Glomerular endothelial cell (primary cell): ENCODE measurements around the gene PHKA2. TPM values are rescaled to one million over a fixed set of nuclear protein-coding genes. Genes with fewer than 3 reads are reported as not detected.

Experiments
- DNase-seq: peaks from one replicate; pipeline ENCODE4 v3.0.0-alpha.2; 2011; ENCODE audit warnings: low read depth, low spot score; ENCODE audit errors: extremely low read depth
- total RNA-seq: library from RNA; depleted of rRNA; stranded (reverse); fragments of >200 nt; gene quantifications from 2 replicates; pipeline ENCODE4 v1.2.3, GENCODE V29; 2015

PHKA2 gene
- total RNA-seq, 1 donor from 2014 or later, result 6.7 TPM

DNA sequence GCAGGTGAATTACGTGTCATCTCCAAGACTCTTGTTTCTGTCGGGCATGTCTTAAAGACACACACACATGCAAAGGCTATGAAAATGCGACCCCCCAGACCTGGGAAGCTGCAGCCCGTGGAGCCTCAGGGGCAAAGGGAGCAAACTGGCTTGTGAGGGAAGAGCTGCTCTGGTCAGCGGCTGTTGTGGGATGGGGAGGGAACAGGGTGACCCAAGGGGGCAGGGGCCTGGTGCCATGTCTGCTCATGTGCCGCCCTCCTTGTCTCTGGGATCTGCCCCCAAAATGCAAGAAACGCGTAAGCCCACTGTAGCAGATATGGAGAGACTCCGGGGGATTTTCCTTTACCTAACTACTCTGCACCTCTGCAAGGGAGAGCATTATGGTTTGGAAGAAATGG lies 92.4 kb downstream of the PHKA2 start:
- no peak for DNase-seq

DNA sequence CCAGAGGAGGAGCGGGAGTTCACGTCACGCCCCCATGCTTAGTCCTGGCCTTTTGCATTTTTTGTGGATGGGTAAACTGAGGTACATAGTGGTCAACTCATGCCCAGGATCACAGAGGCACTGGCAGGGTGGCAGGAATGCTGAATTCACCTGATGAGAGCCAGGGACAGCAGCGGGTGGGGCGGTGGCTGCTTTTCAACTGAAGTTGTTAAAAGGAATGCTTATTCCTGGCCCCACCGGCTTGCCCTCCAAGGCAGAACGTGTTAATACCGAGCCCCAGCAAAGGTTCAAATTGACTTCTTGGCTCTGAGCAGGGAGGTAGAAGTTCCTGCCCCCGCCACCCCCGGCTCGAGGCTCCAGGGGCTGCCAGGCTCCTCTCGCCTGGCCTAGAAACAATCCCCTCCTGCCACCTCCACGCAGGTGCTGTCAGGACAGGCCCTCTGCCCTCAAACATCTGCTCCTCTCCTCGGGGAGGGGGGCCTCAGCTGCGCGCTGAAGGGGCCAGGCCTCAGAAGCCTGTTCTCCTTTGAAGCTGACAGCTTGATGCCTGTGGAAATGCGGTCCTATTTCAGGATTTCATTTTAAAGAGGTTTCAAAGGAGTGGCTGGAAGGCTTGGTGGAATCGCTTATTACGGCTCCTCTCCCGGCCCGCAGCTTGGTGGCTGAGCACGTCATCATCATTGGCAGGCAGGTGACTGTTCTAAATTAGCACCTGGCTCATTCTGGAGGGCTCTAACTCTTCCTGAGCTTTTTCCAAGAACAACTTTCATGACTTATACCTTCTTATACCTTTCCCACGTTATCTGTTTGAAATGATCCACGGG lies 93.0 kb downstream of the PHKA2 start:
- no peak for DNase-seq

DNA sequence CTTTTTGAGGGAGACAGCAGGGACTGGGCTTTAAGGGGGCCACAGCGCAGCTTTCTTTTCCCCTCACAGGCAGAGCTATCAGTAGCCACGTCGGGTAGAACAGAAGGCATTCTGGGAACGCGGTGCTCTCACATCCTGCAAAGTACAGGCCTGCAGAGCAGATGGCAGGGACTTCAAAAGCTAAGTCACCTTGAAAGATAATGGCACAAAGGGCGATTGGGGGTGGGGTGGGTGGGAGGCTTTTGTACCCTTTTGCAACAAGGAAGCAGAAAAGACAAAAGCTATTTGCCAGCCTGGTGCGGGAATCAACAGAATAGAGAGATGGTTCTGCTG lies 93.9 kb downstream of the PHKA2 start:
- no peak for DNase-seq

DNA sequence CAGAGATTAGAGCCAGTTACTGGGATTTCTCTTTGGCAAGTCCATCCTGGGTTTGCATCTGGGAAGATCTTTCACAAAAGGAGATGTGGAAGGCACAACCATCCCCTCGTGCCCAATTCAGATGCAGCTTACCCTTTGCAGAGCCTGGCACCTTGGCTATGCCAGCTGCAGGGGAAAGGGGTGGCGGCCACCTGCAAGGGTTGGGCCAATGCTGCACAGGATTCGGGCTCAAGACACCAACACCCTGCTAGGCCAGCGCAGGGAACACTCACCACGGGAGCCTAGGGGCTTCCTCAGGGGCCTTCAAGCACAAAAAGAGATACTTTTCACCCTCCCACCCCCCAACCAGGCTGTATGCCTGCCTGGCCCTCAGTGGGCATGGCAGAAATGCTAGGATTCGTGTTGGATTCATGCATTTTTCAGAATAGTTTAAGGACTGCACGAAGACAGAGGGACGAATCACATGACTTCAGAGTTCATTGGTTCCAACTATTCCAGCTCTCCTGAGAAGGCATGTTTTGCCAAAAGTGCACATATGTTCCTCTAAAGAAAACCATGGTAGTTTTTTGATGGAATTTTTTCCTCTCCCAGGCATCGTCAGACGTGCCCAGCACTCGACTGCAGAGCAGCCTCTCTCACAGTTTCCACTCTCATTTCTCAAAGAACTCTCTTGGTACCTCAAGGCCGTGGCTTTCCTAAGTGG lies 94.4 kb downstream of the PHKA2 start:
- no peak for DNase-seq

DNA sequence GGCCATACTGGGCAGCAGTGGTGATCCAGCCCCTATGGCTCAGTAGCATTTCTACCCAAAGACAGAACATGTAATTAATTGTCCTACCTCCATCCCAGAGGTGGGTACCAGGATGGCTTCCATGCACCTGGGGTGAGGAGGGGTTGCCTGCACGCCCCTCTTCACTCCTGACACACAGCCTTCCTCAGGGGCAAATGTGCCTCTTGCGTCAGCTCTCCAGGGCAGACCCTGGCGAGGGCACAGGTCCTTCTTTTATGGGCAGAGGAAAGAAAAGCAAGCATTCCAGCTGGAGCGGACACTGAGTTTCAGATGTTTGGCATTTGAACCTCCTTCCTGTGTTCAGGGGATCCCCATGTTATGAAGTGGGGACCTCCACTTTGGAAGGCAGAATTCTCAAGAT lies 95.6 kb downstream of the PHKA2 start:
- DNase-seq, result no peak

DNA sequence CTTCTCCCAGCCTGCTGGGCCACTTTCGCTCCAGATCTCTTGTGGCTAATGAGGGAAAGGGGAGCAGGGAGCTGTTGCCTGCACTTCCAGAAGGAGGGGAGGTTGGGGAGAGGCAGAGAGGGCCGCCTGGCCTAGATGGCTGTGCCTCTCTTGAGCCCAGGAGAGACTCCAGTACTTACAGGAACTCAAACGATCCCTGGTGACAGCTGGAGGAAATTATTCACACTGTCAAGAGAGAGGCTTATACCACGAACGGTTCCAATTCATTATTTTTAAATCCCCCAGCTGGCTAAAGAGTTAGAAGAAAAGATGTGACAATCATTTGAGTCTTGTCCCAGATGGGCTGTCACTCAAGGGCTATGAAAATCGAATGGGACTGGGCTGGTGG lies 96.1 kb downstream of the PHKA2 start:
- DNase-seq, result no peak

DNA sequence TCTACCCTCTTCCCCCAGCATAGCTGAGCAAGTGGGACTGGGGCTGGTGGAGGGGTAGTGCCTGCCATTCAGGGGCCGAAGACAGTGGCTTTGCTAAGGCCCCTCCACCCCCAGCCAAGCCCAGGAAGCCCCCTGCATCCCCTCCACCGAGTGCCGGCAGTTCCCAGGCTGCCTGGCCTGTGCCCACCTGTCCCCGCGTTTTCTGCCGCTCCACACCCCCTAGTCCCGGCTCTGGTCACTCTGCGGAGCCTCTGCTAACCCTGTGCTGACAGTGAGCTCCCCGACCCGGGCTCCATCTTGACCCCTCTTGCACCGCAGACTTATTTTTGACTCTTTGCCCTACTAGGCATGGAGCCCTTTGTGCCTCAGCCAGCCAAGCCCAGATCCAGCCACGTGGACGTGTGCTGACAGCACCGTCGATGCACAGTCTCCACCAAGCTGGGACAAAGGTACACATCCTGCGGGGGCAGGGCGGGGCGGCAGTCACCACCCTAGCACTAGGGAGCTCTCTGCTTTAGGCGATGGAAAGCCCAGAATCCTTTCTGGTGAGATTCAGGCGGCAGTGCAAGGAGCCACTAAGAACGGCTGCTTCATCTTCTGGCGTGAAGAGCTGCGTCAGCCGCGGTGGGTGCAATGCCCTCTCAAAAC lies 96.6 kb downstream of the PHKA2 start:
- no peak for DNase-seq

DNA sequence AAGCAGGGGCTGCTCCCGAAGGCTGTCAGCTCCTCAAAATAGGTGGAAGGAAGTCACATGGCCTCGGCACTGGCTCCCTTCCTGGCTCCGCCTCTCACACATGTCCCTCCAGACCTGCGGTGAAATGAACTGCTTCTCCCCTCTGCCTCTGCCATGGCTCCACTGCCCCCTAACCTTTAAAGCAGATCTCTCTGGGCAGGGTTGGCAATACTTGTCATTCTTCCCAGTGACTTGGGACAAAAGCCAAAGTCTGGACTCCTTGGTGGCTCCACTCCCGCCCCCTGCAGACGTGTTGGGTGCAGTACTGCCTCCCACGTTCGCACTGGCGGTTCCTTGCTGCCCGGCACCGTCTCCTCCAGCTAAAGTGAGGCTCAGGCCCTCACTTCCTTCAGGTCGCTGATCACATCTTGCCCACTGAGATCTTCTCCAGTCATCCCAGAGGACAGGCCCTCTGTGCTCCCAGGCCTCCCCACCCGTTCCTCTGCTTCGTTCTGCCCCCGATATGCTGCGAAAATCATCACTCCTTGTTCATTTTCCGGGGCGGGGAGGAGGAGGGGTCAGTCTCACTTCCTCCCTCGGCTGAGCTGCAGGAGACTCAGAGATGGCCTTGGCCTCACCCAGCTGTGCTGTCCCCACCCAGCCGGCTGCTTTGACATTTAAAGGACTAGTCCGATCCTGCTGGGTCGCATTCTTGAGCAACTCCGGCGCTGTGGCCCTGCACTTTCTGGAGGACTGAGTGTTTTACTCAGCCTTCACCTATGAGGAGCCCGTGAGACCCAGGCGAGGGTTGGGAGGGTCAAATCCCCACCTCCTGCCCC lies 97.4 kb downstream of the PHKA2 start:
- no peak for DNase-seq

DNA sequence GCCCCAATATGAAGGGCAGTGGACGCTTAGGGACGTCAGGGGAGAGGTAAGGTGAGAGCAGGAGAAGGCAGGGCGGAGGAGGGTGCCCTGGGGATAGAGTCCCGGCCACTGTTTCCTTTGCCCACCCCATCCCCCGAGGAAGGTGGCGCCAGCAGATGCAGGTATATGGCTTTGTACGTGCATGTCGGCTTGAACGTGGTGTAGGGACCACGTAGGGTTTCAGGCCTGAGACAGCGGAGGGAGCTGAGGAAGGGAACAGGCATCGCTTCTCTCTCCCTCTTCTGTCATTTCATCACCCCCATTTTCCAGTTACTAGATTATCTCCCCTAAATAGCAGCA lies 97.9 kb downstream of the PHKA2 start:
- no peak for DNase-seq

DNA sequence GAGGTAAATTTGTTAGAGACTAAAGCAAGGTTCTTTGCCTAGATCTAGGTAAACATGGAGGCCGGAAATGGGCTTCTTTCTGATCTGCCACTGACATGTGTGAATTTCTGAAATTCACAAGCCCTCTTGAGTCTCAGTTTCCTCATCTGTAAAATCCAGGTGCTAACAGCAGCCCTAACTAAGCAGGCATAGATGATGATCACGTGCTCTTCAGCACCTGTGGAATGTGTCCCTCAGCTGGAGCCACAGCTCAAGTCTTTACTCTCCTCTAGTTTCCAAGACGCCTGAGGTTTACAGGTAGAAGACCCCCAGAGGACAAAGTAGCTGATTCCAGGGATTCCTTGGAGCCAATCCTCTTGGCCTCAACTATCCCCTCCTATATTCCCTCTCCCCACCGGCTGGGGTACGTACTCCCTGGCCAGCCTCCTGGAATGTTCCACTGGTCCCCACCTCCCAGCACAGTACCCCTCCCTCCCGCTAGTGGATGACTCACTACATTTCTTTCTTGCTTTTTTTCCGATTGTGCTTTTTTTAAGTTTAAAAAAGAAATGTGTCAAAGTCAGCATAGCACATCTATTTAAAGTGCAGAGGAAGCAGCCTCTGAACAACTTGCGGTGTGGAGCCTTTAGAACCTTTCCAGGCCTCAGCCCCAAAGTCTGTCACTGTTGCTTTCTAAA lies 98.4 kb downstream of the PHKA2 start:
- no peak for DNase-seq

DNA sequence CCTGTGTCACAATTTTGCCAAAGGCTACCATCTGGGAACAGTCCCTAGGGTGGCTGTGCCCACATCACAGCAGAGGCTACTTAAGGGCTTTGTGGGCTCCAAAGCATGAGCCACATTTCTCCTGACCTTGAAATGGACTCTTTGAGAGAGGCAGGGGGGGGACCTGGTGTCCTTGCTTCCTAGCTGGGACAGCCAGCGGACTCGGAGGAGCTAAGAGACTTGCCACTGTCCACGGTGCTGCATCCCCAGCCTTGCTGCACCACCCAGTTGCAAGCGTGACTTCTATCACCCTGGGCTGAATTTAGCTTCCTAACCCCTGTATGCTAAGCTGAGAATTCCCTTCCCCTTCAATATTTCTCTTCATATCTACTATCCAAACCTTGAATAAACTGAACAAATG lies 99.0 kb downstream of the PHKA2 start:
- DNase-seq, result no peak

DNA sequence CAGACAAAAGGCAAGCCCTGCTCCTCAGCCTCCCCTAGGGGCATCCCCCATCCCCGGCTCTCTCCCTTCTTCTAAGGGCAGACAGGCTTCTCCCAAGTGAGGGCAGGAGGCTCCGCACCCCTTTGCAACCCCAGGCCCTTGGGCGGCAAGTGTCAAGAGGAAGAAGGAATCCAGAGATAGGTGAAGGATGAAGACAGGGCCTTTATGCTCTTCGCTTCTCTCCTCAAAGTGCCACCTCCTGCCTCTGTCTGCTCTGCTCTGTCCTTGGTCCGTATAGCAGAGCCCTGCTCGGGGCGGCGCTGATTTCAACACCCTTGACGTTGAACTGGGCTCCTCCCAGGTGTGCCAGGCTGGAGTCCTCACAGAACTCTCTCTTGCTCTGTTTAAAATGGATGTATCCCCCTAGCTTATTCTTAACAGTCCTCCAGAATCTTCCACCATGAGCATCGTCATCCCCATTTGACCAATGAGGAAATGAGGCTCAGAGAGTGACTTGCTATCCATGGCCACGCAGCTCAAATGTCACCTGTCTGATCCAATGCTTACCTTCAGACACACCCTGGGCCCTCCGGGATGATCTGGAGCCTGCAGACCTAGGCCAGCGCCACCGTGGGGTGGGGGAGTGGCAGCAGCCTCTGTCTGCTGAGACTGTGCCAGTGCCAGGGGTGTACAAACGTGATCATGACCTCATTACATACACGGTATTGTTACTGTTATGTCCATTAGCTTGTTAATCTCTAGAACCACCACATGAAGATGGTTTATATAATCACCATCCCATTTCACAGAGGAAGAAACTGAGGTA lies 99.8 kb downstream of the PHKA2 start:
- no peak for DNase-seq

DNA sequence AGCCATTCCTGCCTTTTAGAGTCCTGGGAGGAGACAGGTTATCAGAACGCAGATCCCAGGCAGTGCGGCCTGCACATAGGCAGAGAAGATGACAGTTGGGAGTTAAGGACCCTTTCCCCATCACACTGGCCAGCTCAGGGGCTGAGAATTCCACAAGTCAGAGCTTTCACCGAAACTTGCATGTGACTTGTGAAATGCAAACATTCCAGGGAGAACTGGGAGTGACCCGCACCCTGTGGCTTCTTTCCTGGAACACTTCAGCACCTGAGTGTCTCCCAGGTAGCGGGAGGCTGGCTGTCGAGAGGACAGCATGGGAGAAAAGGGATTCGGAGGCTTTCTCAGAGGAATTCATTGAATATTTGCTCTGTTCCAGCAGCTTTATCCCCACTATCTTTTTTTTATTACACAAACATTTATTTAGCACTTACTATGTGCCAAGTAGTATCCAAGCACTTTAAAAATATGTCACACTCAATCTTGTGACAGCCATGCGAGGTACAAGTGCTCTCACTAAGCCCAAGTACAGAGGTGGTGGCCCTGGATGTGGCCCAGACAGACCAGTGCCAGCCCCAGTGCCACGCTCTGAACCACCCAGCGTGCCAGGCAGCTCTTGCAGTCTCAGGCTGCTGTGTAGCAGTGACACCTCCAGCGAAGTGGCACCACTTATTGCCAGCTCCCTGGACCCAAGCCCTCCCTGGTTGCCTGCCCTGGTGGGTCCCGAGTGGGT lies 100.5 kb downstream of the PHKA2 start:
- no peak for DNase-seq

DNA sequence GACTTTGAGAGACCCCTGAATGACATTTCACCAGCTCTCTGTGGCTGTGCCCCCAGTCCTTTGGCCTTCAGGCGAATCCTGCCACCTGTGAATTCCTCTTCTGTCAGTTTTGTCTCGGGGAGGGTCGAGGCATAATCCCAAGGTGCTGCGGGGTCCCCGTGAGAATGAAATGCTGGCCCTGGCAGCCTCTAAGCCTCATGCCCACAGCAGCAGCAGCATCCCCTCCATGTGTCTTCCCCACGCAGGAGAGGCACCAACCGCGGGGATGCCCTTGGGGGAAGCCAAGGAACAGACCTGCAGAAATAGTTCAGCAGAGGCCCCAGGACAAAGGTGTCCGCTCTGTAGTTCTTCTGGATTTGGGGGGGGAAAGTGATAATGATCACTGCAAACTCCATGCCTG lies 104.8 kb downstream of the PHKA2 start:
- no peak for DNase-seq

DNA sequence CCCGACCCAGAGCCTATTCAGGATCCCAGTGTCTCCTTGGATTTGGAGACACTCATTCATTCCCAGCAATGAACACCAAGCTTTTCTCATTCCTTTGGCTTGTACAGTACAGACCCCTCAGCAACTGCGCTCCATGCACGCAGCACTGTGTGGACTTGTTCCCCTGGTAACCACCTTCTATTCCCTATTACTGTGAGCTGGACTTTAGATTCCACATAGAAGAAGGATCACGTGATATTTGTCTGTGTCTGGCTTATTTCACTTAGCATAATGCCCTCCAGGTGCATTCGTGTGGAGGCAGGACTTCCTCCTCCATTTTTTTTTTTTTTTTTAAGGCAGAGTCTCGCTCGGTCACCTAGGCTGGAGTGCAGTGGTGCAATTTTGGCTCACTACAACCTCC lies 106.4 kb downstream of the PHKA2 start:
- DNase-seq, result no peak

DNA sequence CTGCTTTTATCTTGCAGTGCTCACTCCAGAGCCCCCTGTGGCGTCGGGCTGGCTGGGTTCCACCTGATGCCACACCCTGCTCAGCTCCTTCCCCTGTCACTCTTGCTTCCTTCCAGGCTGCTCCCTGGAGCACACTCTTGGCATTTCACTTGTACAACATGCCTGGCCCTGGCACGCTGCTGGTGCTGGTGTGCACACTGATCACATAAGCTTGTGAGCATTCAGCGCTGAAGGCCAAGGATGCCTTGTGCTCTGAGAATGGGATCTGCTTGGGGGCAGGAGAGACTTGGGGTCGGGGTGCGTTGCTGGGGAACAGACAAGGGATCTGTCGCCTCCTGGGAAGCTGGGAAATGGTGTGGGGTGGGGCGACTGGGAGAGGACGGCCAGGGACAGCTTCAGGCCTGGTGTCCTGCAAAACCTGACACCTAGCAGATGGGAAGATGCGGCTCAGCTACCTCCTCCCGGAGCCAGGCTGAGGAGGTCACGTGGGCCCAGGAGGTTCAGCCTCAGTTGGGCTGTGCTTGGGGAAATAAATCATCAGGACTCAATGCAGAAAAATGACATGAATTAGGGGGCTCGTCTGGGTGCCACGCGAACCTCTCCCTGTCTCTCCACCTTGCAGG lies 108.5 kb downstream of the PHKA2 start:
- DNase-seq, result no peak

DNA sequence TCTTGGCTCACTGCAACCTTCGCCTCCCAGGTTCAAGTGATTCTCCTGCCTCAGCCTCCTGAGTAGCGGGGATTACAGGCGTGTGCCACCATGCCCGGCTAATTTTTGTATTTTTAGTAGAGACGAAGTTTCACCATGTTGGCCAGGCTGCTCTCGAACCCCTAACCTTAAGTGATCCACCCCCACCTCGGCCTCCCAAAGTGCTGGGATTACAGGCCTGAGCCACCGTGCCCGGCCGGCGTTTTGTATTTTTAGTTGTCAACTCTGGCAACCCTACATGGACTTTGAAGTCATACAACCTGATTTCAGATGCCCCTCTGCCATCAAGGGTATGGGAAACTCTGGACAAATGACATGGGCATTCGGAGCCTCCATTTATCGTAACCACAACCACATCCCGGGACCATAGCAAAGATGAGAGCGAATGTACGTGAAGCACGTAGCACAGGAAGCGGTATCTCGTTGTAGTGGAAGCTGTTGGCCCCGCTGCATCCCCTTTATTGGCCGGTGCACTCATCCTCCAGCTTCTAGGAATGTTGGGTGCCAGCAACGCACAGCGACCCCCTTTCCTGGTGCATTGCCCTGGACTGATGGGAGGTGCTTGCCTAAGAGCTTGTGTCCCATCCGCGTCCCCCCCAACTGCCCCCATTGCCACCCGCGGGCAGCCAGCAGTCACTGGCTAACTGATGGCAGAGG lies 109.2 kb downstream of the PHKA2 start:
- DNase-seq, result no peak

DNA sequence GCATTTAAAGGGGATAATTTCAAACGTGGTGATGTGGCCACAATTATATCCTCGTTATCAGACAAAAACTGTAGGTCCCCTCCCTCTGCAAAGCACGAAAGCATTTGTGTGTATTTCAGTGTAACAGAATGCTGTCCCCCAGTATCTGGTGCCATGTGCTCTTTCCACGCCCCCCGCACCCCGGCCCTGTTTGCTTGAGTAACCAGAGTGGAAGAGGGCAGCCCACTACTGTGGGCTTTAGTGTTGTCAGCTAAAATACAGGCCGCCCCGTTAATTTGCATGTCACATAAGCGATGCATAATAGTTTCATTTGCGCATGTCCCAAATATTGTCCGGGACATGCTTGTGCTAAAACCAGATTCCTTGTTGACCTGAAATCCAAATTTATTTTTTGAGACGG lies 110.1 kb downstream of the PHKA2 start:
- no peak for DNase-seq
